ENCODE measurements around the gene NOP58.
A peak's percentile ranks its signal among the peaks of the same experiment; 100 is the strongest.
"Not testable (repeated sequence)": the region's sequence is repeated elsewhere in the genome, so short reads cannot be mapped to it uniquely, and the experiment has no call there.

NOP58 gene

GRCh38 chr2:202311823-202312388 is 46.3 kb downstream of the NOP58 start:
- DNase-seq, result peak; percentile 97

GRCh38 chr2:202314116-202314515 is 48.6 kb downstream of the NOP58 start:
- DNase-seq, result no peak

- peak; percentile 59 for DNase-seq
Observed at GRCh38 chr2:202317080-202317857, 51.7 kb downstream of the NOP58 start.

- DNase-seq, result not testable (repeated sequence)
Observed at GRCh38 chr2:202320362-202320761, 54.8 kb downstream of the NOP58 start.

- DNase-seq, result no peak
Observed at GRCh38 chr2:202322435-202322834, 56.9 kb downstream of the NOP58 start.

GRCh38 chr2:202327858-202328257 is 62.3 kb downstream of the NOP58 start:
- DNase-seq, result no peak

- DNase-seq, result peak; percentile 35
Observed at GRCh38 chr2:202335791-202336467, 70.4 kb downstream of the NOP58 start.

- peak; percentile 37 for DNase-seq
Observed at GRCh38 chr2:202337151-202337550, 71.6 kb downstream of the NOP58 start.

GRCh38 chr2:202337706-202338346 is 72.3 kb downstream of the NOP58 start:
- no peak for DNase-seq

- no peak for DNase-seq
Observed at GRCh38 chr2:202339071-202339870, 73.7 kb downstream of the NOP58 start.

GRCh38 chr2:202344178-202344577 is 78.6 kb downstream of the NOP58 start:
- no peak for DNase-seq

GRCh38 chr2:202346180-202346579 is 80.6 kb downstream of the NOP58 start:
- DNase-seq, result no peak

Data from DMS79 treated with DMSO at 0.1 percent for 48 hours (cell line).